NK-92 (cell line): ENCODE results near the gene BAHD1.

Source experiments
- DNase-seq: peaks from one replicate; lab custom pipeline; 2025; ENCODE audit not compliant: unreplicated experiment; lab: John Stamatoyannopoulos, UW

BAHD1 gene

GRCh38 chr15:40489274-40490175 is 48.8 kb downstream of the BAHD1 start:
- no peak for DNase-seq

GRCh38 chr15:40493089-40493840 is 52.5 kb downstream of the BAHD1 start:
- peak; percentile 18 for DNase-seq

- no peak for DNase-seq
Measured at GRCh38 chr15:40495516-40495915, 54.8 kb downstream of the BAHD1 start.

DNA sequence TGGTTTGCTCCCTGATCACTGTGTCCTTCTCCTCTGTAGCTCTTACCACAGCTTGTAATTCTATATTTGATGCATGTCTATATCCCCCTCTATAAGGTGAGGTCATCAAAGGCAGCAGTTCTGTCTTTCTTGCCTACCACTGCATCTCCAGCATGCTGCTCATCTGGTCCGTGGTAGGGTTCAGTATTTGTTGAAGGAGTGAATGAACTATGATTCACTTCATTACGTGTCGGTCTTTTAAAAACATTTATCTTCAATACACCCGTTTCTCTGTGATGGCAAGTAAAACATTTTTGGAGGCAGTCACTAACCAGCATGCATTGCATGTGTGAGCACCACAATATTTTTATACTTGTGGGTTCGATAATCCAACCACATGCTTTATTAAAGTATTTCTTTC is 57.7 kb downstream of the BAHD1 start:
- no peak for DNase-seq

- DNase-seq = no peak
Measured at GRCh38 chr15:40498891-40499290, 58.1 kb downstream of the BAHD1 start.

DNA sequence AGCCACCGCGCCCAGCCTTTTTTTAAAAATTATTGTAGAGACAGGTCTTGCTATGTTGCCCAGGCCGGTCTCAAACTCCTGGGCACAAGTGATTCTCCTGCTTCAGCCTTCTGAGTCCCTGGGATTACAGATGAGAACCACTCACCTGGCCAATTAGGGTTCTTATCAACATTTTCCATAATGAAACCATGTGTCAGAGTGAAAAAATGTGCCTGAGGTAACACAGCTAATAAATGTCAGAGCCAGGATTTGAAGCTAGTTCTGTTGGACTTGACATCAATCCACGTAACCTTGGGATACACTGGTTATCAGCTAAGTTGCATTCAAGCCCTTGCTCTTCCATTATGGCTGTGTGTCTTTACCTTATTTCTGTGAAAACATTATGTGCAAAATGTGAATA is 59.2 kb downstream of the BAHD1 start:
- DNase-seq = no peak

GRCh38 chr15:40500568-40501330 is 60.0 kb downstream of the BAHD1 start:
- no peak for DNase-seq

- DNase-seq = no peak
Measured at GRCh38 chr15:40501487-40501886, 60.7 kb downstream of the BAHD1 start.

GRCh38 chr15:40506964-40507571 is 66.3 kb downstream of the BAHD1 start:
- no peak for DNase-seq

GRCh38 chr15:40508216-40508615 is 67.5 kb downstream of the BAHD1 start:
- no peak for DNase-seq

DNA sequence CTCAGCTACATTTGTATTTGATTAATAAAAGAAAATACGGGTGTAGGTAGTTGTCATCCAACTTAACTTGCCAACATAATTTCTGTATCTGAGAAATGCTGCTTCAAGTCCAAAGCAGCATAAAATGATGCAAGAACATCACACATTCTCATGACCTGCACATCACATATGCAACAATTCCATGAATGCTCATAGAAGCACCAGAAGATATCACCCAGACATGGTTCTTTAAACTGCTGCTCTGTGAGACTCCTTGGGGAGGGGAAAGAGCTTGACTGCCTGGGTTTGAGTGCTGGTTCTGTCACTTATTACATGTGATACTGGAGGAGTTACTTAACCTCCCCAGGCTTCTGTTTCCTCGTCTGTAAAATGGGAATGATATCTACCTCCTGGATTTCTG is 69.4 kb downstream of the BAHD1 start:
- DNase-seq = no peak

DNA sequence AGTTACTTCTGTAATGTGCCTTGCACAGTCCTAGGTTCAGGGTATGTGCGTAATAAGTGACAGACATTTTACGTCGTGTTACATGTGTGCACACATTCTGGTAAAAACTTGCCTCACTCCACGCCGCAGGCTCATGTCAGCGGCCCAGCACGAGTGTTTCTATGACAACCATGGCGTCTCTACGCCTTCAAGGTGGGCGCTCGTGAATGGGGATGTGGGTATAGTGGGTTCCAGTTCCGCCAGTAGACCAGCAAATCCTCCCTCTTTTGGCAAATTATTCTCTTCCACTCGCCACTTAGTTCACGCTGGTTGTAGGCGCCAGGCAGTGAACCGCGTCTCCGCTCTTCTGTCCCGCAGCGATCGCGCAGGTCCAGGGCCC is 70.3 kb downstream of the BAHD1 start:
- no peak for DNase-seq

GRCh38 chr15:40511472-40512133 is 70.8 kb downstream of the BAHD1 start:
- no peak for DNase-seq

DNA sequence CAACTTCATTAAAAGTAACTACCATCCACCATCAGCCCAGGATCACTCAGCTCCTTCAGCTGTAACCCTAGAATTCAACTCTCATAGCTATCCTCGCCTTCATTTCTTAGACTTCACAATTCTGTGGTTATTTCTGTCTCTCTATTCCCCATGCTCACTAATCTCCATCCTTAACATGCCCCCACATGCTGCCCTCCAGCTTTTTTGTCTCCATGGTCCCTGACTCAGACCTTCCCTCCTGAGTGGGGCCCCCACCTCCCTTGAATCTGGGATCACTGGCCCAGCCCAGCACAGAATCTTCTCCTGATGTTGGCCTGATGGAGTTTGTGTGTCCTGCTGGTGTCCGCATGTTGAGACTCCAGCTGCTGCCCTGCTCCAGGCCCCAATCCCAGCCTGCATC is 71.7 kb downstream of the BAHD1 start:
- no peak for DNase-seq

- no peak for DNase-seq
Measured at GRCh38 chr15:40513609-40514008, 72.9 kb downstream of the BAHD1 start.

GRCh38 chr15:40516322-40516721 is 75.6 kb downstream of the BAHD1 start:
- no peak for DNase-seq
